Measurements from ENCODE around the gene DFFB.

GRCh38 chr1:3931007-3931912 is 74.0 kb downstream of the DFFB start:
- TF ChIP-seq CEBPB (IDR thresholded peaks at IDR 0.05) (no peak), TAF1 (IDR thresholded peaks at IDR 0.05; ENCODE audit: low read depth) (no peak), EGR1 (IDR thresholded peaks at IDR 0.05) (no peak), TCF12 (IDR thresholded peaks at IDR 0.05; ENCODE audit: low read depth) (no peak), EP300 (IDR thresholded peaks at IDR 0.05; ENCODE audit: borderline replicate concordance) (no peak), FOXM1 (IDR thresholded peaks at IDR 0.05; ENCODE audit: borderline replicate concordance, low read depth) (no peak), REST (IDR thresholded peaks at IDR 0.05; ENCODE audit: low read depth) (no peak), NFIC (IDR thresholded peaks at IDR 0.05) (no peak), TEAD4 (IDR thresholded peaks at IDR 0.05) (no peak)
